Stimulated activated CD8-positive, alpha-beta memory T cell treated with anti-CD3 and anti-CD28 coated beads, Interleukin-12 subunit alpha, Interleukin-12 subunit beta, amount 100 ng/mL, for 24 hours (primary cell): ENCODE data around the gene EML1.
"Not testable (repeated sequence)": the region's sequence is repeated elsewhere in the genome, so short reads cannot be mapped to it uniquely, and the experiment has no call there.

Source experiments
- DNase-seq: peaks from one replicate; pipeline ENCODE4 v3.0.0-alpha.2; 2020; ENCODE audit errors: extremely low read depth

Gene EML1

GRCh38 chr14:99755629-99756603 is 37.3 kb upstream of the EML1 start:
- DNase-seq, result no peak

- DNase-seq, result no peak
Observed at GRCh38 chr14:99756796-99757195, 36.4 kb upstream of the EML1 start.

- DNase-seq, result no peak
Observed at GRCh38 chr14:99757331-99758070, 35.7 kb upstream of the EML1 start.

- no peak for DNase-seq
Observed at GRCh38 chr14:99758121-99758821, 34.9 kb upstream of the EML1 start.

GRCh38 chr14:99758872-99759545 is 34.2 kb upstream of the EML1 start:
- no peak for DNase-seq

GRCh38 chr14:99759546-99759925 is 33.7 kb upstream of the EML1 start:
- no peak for DNase-seq

GRCh38 chr14:99760817-99761216 is 32.4 kb upstream of the EML1 start:
- no peak for DNase-seq

- DNase-seq, result not testable (repeated sequence)
Observed at GRCh38 chr14:99762911-99763310, 30.3 kb upstream of the EML1 start.

- DNase-seq, result no peak
Observed at GRCh38 chr14:99763527-99764221, 29.5 kb upstream of the EML1 start.

- DNase-seq, result no peak
Observed at GRCh38 chr14:99764222-99764706, 28.9 kb upstream of the EML1 start.

- no peak for DNase-seq
Observed at GRCh38 chr14:99768381-99768780, 24.8 kb upstream of the EML1 start.

- DNase-seq, result no peak
Observed at GRCh38 chr14:99769123-99769522, 24.1 kb upstream of the EML1 start.

GRCh38 chr14:99769799-99770198 is 23.4 kb upstream of the EML1 start:
- no peak for DNase-seq

GRCh38 chr14:99772371-99773283 is 20.6 kb upstream of the EML1 start:
- no peak for DNase-seq

- DNase-seq, result no peak
Observed at GRCh38 chr14:99773521-99774497, 19.4 kb upstream of the EML1 start.

- no peak for DNase-seq
Observed at GRCh38 chr14:99774556-99775307, 18.5 kb upstream of the EML1 start.

- DNase-seq, result no peak
Observed at GRCh38 chr14:99775351-99775750, 17.9 kb upstream of the EML1 start.

GRCh38 chr14:99777951-99778350 is 15.3 kb upstream of the EML1 start:
- DNase-seq, result no peak
